Lung (tissue), 12 donors: ENCODE data around the gene PMM1. TPM values are rescaled to one million over a fixed set of nuclear protein-coding genes. Genes with fewer than 3 reads are reported as not detected.

Experiments
- ATAC-seq: fragments of 200-7000 bp; cut with Tn5 transposase; one replicate; pipeline ENCODE4 v1.9.1; 2020; ENCODE audit warnings: moderate number of reproducible peaks; ENCODE audit not compliant: insufficient read depth, low FRiP score
- DNase-seq, 3 donors: peaks; one replicate each; pipeline ENCODE4 v3.0.0-alpha.2; 2013 to 2017
- H3K27ac ChIP-seq, 2 donors: one replicate each; pipeline ENCODE4 v1.5.1; 2013; ENCODE audit warnings: mild to moderate bottlenecking in 2 of 2, moderate library complexity in 2 of 2, control low read depth in 1 of 2, inconsistent platforms in 1 of 2, low read depth in 1 of 2, low read length in 1 of 2
- H3K27me3 ChIP-seq, 3 donors: one replicate each; pipeline ENCODE4 v1.5.1; 2013; ENCODE audit warnings: low read length in 2 of 3; ENCODE audit not compliant: control insufficient read depth in 3 of 3, insufficient read depth in 3 of 3
- H3K36me3 ChIP-seq, 4 donors: one replicate each; pipeline ENCODE4 v1.5.1; 2013; ENCODE audit warnings: low read length in 4 of 4, mild to moderate bottlenecking in 1 of 4, moderate library complexity in 1 of 4; ENCODE audit not compliant: control insufficient read depth in 4 of 4, insufficient read depth in 4 of 4
- H3K4me1 ChIP-seq, 5 donors: one replicate each; pipeline ENCODE4 v1.5.1; 2013; ENCODE audit warnings: low read length in 5 of 5, mild to moderate bottlenecking in 2 of 5, moderate library complexity in 1 of 5; ENCODE audit not compliant: control insufficient read depth in 5 of 5, insufficient read depth in 5 of 5
- H3K4me3 ChIP-seq: one replicate; pipeline ENCODE4 v1.5.1; 2013; ENCODE audit warnings: mild to moderate bottlenecking, control low read depth, moderate library complexity
- H3K9ac ChIP-seq, 2 donors: one replicate each; pipeline ENCODE4 v1.5.1; 2013; ENCODE audit warnings: low read length in 2 of 2, control low read depth in 1 of 2; ENCODE audit not compliant: insufficient read depth in 1 of 2
- H3K9me3 ChIP-seq, 4 donors: one replicate each; pipeline ENCODE4 v1.5.1; 2013; ENCODE audit warnings: low read length in 3 of 4, mild to moderate bottlenecking in 1 of 4, moderate library complexity in 1 of 4; ENCODE audit not compliant: control insufficient read depth in 4 of 4, insufficient read depth in 3 of 4
- WGBS, 2 donors: extraction: QIAGEN DNeasy Blood & Tissue Kit; methylation state at CpG; one replicate each; pipeline ENCODE4 v1.1.7; 2013; 5-methylcytosine and 5-hydroxymethylcytosine counted together
- polyA plus RNA-seq, 2 donors: library from polyadenylated mRNA; stranded (reverse); fragments of 200-250 nt; gene quantifications; one replicate each; pipeline ENCODE4 v1.2.1, GENCODE V29; 2013
- total RNA-seq, 2 donors: library from RNA; depleted of rRNA in 1 of 2; stranded (reverse); fragments of >200 nt in 1 of 2; gene quantifications; one replicate each; pipeline ENCODE4 v1.2.1, GENCODE V29; 2014 to 2021
- TF ChIP-seq, protein P1 (sequence below): IDR thresholded peaks from 2 replicates; pipeline ENCODE4 v1.5.1; 2012; ENCODE audit warnings: mild to moderate bottlenecking; ENCODE audit errors: control extremely low read depth, extremely low read depth
- donor health status: control.
- donor health status: control.
- donor health status: Bipolar disorder and iron deficiency.
- donor health status: healthy.
- donor health status: DM: yes; HTN: yes; CAD: no.

The PMM1 gene
- total and polyA plus RNA-seq, 4 donors: 23.0 to 62.2 (median 44.0) TPM

DNA sequence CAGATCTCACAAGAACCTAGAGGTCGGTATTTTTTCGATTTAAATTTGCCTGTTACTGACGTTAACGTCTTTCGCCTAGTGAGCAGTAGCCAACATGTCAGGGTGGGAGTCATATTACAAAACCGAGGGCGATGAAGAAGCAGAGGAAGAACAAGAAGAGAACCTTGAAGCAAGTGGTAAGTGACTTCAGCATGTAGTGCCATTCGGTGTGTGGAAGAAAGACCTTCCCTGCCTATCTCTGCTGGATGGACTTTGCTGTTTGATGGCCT lies 32.2 kb upstream of the PMM1 start:
- ATAC-seq: no peak
- peaks cover 4 to 21% (median 8%) of the 10 kb centered on the region in 5 donors for H3K4me1 ChIP-seq
- DNase-seq: no peak
- H3K4me3 ChIP-seq: peak overlapping the region; percentile 60
- H3K27me3 ChIP-seq: no peaks in the 10 kb centered on the region
- TF ChIP-seq, protein P1, sequence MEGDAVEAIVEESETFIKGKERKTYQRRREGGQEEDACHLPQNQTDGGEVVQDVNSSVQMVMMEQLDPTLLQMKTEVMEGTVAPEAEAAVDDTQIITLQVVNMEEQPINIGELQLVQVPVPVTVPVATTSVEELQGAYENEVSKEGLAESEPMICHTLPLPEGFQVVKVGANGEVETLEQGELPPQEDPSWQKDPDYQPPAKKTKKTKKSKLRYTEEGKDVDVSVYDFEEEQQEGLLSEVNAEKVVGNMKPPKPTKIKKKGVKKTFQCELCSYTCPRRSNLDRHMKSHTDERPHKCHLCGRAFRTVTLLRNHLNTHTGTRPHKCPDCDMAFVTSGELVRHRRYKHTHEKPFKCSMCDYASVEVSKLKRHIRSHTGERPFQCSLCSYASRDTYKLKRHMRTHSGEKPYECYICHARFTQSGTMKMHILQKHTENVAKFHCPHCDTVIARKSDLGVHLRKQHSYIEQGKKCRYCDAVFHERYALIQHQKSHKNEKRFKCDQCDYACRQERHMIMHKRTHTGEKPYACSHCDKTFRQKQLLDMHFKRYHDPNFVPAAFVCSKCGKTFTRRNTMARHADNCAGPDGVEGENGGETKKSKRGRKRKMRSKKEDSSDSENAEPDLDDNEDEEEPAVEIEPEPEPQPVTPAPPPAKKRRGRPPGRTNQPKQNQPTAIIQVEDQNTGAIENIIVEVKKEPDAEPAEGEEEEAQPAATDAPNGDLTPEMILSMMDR: no peak
- peak overlapping the region; percentile 92 to 94 for H3K27ac ChIP-seq
- WGBS, 2 donors: 5 to 6% methylated on average over 8 of the region's 8 CpGs
- peak overlapping the region; percentile 89 to 92 for H3K9ac ChIP-seq
- H3K9me3 ChIP-seq: no peaks in the 10 kb centered on the region
- peaks cover 0 to 25% (median 10%) of the 10 kb centered on the region in 4 donors for H3K36me3 ChIP-seq

DNA sequence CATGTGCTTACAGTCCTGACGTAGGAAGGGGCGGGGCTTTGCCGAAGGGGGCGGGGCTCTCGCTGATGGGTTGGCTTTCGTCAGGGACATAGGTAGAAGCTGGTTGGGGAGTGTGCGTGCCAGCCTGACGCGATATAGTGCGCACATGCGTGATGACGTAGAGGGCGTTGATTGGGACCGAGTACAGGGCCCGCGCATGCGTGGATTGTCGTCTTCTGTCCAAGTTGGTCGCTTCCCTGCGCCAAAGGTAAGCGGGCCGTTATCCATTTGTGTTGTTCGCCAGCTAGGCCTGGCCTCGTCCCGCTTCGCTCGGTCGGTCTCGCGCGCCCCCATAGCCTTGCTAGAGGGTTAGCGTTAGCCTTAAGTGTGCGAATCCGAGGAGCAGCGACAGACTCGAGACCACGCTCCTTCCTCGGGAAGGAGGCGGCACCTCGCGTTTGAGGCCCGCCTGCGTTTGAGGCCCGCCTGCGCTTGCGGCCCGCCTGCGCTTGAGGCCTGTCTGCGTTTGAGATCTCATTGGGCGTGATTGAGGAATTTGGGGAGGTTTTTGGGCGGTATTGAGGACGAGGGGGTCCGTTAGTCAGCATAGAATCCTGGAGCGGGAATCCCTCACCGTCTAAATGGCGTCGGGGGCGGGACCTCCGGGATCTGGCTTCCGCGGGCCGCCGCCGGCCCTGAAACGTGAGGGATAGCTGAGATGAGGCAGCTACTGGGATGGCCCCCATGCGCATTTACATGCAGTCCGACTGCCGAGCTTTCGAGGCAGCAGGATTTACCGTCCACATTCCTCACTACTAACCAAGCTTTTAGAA lies 31.7 kb upstream of the PMM1 start, which contains the start of gene XRCC6:
Gene XRCC6, plus strand, starts transcription at position 197 of the 812 bp plus-strand sequence. CDS start 710 bp downstream, outside the sequence.
- peak; percentile 95 for ATAC-seq
- peak within 1 kb of the TSS; percentile 92 to 94 for H3K27ac ChIP-seq
- H3K4me3 ChIP-seq: peak within 1 kb of the TSS; percentile 69
- 0 to 1% methylated on average over 70 of the region's 70 CpGs for WGBS, 2 donors
- DNase-seq: peak; percentile 100
- H3K27me3 ChIP-seq: no peaks in the 10 kb centered on the region
- TF ChIP-seq, protein P1: no peak
- peak within 1 kb of the TSS; percentile 92 for H3K9ac ChIP-seq
- H3K9me3 ChIP-seq: no peaks in the 10 kb centered on the region
- H3K4me1 ChIP-seq: peaks cover 4 to 21% (median 8%) of the 10 kb centered on the region in 5 donors
- H3K36me3 ChIP-seq: peaks cover 0 to 23% (median 9%) of the 10 kb centered on the region in 4 donors

DNA sequence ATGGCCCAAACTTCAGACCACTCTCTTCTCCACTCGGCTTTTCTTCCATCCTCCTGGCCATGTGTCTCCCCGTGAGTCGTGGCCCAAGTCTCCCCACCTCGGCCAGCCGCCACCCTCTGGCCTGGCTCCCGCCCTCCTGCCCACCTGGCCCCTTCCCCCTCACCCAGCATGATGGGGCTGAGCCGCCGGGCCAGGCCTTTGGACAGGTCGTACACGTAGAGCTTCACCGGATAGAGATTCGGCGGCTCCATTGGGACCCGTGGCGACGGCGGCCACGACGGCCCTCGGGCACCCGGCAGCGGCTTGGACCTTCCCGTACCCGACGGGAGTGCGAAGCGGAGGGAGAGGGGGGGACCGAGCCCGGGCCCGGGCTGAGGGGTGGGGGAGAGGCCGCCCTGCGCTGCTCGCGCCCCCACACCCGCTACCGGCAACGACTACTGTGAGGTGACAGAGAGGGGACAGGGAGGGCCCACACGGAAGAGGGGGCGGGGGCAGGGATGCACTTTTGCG lies 31.0 kb upstream of the PMM1 start, which contains the start of gene DESI1:
Gene DESI1, minus strand, starts transcription at position 455 of the 510 bp plus-strand sequence. Its CDS starts 204 bp downstream, at position 251.
- no peaks in the 10 kb centered on the region for H3K27me3 ChIP-seq
- peaks cover 0 to 18% (median 8%) of the 10 kb centered on the region in 4 donors for H3K36me3 ChIP-seq
- ATAC-seq (peak; percentile 7), DNase-seq (no peak)
- peaks cover 4 to 21% (median 8%) of the 10 kb centered on the region in 5 donors for H3K4me1 ChIP-seq
- H3K27ac ChIP-seq: peak within 1 kb of the TSS; percentile 92 to 94
- H3K9me3 ChIP-seq: no peaks in the 10 kb centered on the region
- 0% methylated on average over 27 to 40 of the region's 40 CpGs for WGBS, 2 donors
- peak within 1 kb of the TSS; percentile 69 for H3K4me3 ChIP-seq
- TF ChIP-seq, protein P1: no peak
- H3K9ac ChIP-seq: peak within 1 kb of the TSS; percentile 92
